GM19463 (cell line): ENCODE results near the gene AIG1.
"Not testable (repeated sequence)": the region's sequence is repeated elsewhere in the genome, so short reads cannot be mapped to it uniquely, and the experiment has no call there.

Source experiments
- ATAC-seq: cut with Tn5 transposase; IDR thresholded peaks from one replicate; pipeline ENCODE4 v1.9.1; 2021; ENCODE audit warnings: mild to moderate bottlenecking, moderate library complexity; ENCODE audit not compliant: unreplicated experiment

The AIG1 gene

DNA sequence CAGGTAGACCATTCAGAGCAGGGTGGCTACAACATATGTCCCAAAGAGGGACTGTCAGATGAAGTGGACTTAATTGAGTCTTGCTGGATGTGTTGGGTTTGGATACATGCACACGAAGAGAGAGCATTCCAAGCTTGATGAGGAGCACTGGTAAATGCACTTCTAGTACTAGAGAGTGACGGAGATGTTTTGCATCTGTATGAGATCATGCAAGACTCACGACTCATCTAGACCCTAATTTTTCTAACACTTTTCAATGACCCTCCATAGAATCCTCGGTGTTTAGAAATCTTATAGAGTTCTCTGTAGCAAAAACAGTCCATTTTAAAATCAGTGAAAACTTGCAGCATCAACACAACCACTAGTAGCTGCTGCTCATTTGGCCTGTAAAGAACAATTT, 4.8 kb upstream of the AIG1 start:
- no peak for ATAC-seq

GRCh38 chr6:143058987-143059386, 1.7 kb upstream of the AIG1 start:
- ATAC-seq: no peak

DNA sequence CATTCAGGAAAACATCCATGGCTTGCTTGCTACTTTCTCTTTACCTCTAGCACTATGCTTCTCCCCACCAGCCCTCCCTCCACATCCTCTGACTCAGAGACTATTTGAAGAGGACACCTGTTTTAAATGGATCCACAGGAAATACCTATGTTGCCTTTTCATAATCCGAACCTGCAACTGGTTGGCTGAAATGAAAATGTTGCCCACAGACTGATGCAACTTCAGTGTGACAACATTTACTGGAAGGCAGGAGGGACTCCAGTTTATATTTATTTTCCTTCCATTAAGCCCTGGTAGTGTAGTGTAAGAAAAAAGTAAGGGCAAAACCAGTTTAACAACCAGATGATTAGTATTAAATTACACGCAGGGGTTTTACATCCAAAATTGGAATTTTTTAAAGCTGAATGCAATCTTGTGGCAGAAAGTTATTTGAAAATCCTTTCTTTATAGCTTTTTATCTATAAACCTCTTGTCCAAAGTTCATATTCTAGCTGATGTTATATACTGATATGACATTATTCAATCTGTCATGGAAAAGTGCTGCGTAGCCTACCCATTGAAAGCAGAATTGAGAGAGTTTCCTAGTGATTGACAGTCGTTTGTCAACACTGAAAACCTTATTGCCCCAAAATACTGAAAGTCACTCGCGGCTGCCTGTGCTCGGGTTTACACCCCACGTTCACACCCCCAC, 881 bp upstream of the AIG1 start:
- no peak for ATAC-seq

DNA sequence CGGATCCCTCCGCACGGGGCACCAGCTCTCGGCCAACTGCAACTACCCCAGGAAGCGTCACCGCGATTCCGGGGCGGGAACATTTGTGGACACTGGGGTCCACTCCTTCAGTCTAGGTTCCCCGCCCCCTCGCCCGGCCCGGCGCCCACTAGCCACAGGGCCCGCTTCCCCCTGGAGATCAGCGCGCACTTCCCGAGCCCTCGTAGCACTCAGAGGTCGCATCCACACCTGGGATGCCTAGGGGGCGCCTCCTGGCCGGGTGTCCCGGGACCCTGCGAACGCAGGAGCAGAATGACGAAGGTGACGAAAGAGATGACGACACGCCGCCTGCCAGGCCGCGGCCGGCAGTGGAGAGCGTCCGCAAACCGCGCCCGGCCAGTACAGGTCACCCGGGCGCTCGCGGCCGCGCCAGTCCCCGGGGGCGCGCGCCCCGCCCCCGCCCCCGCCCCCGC, 309 bp upstream of the AIG1 start:
- peak; percentile 58 for ATAC-seq

DNA sequence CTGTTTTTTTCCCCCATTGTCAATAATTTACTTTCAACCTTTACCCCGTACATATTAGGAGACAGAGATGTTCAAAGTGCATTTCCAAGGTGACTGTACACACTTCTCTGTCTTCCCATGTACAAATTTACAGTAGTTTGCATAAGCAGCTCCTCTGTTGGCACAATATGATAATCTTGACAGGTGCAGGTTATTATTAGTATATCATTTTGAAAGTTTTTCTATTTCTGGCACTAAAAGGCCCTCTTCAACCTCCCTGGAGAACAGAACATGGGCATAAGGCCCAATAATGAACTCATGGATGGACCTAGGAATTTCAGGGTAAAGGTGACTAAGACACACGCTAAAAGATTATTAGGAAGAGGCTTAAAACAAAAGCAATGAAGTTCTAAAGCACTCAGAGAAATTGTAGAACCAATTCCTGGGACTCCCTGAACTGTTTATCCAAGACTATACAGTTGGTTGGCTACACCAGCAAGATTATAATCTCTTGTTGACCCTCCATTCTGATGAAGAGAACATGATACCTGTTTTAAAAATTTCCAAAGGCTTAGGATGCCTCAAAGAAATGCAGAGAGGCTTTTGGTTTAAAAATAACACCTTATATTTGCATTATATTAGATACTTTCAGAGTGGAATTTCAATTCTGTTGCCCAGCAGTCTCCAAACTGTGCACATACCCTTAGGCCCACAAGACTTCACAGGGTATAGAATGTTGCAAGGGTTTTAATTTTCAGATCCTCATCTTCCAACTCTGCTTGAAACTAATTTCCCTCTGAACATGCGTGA, 1.1 kb downstream of the AIG1 start:
- ATAC-seq: peak; percentile 25

DNA sequence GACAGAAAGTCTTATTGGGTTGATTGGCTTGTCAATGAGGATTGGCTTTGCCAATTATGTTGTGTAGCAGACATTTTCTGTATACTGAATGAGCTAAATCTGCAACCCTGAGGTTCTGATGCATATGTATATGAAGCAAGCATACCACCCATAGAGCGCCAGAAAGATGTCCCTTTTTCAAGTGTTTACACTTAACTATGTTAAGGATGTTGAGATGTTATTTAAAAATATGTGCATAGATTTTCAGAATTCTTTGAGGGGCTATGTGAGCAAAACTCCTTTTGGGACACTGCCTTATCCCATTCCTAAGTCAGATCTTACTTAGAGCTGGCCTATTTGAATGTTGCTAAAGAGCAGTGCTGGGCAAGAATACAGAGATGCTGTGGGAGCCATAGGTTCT, 1.9 kb downstream of the AIG1 start:
- ATAC-seq: no peak

DNA sequence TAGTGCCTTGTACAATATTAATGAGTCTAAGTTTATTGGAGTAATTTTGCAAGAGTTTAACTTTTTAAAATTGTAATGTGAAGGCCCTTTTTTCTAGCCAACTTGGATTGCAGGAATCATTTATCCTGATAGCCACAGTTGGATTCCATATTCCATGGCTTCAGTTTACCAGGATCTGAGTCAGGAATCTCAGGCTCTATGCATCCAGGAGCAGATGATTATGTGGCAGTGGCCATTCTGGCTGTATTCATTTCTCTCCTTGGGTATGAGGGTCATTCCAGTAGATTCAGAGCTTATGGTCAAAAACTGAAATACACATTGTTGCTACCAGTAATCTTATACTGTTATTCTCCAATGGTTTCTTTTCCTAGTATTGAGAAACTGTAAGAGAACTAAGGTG, 2.9 kb downstream of the AIG1 start:
- no peak for ATAC-seq

DNA sequence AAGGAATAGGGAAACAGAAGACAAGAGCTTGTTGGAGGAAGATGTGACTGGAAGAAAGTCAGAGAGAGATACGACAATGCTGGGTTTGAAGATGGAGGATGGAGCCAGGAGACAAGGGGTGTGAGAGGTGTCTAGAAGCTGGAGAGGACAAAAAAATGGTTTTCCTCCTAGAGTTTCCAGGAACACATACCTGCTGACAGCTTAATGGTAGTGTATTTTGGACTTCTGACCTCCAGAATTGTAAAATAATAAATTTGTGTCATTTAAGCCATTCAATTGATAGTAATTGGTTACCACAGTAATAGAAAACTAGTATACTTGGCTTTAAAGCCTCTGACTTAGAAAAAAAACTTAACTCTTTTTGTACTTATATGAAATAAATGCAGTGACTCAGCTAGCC, 3.6 kb downstream of the AIG1 start:
- ATAC-seq: no peak

GRCh38 chr6:143064951-143065683, 4.4 kb downstream of the AIG1 start:
- no peak for ATAC-seq

DNA sequence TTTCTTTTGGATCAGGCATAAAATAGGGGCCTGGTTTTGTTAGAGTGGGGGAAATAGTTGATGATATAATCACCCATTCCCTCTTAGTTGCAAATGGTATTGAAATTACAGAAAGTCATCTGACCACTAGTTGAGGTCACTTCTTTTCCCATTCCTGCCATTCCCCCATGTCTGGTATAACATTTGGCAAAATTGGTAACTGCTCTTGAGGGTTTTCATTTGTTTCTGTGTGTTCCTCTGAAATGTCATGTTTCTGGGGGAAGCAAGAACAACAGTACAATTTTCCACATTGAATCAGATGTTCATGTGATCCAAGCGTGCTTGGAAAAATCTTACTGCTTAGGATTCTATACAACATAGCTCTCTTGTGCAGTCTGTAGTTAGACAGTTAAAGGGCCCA, 7.3 kb downstream of the AIG1 start:
- ATAC-seq: no peak

- no peak for ATAC-seq
These were observed 13.4 kb downstream of the AIG1 start for GRCh38 chr6:143074101-143074500.

GRCh38 chr6:143074670-143075318, 14.1 kb downstream of the AIG1 start:
- ATAC-seq: no peak

GRCh38 chr6:143078468-143079324, 18.0 kb downstream of the AIG1 start:
- ATAC-seq: no peak

GRCh38 chr6:143079325-143079640, 18.6 kb downstream of the AIG1 start:
- ATAC-seq: no peak

DNA sequence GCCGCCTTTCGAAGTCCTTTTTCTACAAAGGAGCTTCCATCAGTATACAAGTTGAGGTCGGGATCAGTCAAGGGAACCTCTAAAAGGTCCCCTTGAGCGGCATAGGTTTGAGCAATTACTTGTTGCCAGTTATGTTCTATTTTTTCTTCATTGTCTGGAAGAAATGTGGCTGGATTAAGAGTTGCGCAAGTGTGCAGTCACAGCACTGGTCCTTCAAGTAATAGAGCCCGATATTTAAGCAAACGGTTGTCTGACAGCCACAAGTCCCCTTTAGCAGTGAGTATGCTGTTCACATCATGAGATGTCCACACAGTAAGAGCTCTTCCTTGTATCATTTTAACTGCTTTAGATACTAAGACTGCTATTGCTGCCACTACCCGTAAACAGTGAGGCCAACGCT, 21.6 kb downstream of the AIG1 start:
- ATAC-seq: not testable (repeated sequence)

GRCh38 chr6:143084019-143084418, 23.3 kb downstream of the AIG1 start:
- not testable (repeated sequence) for ATAC-seq

- ATAC-seq: not testable (repeated sequence)
These were observed 26.6 kb downstream of the AIG1 start for GRCh38 chr6:143087335-143087734.

DNA sequence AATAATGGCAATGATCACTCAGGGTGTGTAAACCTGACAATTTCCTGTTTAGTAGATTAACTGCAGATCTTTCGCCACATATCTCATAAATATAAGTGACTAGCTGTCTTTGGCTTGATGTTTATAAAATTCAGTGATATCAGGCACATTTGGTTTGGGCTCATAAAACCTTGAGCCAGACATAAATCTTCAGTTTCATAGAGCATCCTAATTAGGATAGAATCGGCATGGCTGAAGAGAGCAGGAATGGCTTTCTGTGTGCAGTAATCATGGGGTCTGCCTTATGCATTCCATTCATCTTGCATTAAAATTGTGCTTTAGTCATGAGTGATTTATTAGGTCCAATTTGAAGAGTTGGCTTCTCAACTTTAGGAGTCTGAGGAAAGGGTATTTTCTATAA, 27.2 kb downstream of the AIG1 start:
- no peak for ATAC-seq

DNA sequence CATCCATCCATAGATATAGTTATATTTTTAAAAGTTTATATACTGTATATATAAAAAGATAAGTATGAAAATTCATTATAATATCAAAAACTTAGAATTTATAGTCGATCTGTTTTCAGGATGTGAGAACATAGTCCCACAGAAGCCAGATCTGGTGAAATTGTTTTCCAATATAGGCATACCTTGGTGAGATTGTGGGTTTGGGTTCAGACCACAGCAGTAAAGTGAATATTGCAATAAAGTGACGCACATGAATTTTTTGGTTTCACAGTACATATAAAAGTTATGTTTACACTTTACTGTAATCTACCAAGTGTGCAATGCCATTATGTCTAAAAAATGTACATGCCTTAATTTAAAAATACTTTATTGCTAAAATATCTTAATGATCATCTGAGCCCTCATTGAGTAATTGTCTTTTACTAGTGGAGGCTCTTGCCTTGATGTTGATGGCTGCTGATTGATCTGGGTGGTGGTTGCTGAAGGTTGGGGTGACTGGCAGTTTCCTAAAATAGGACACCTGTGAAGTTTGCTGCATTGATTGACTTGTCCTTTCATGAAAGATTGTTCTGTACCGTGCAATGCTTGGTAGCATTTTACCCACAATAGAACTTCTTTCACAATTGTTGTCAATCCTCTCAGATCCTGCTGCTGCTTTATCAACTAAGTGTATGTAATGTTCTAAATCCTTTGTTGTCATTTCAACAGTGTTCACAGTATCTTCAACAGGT, 29.8 kb downstream of the AIG1 start:
- ATAC-seq: no peak

DNA sequence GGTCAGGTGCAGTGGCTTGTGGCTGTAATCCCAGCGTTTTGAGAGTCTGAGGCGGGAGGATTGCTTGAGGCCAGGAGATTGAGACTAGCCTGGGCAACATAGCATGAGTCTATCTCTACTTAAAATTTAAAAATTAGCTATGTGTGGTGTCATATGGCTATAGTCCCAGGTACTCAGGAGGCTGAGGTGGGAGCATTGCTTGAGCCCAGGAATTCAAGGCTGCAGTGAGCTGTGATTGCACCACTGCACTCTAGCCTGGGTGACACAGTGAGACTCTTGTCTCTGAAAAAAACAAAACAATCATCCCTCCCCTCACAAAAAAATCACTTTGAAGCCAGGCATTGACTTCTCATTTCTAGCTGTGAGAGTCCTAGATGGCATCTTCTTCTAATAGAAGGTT, 32.1 kb downstream of the AIG1 start:
- no peak for ATAC-seq
